PC-9 (cell line): Measurements from ENCODE around the gene ANKZF1.

Experiments
- EZH2 ChIP-seq: fragments of 200-600 bp; sonication (generic); IDR thresholded peaks from 2 replicates; pipeline ENCODE4 v1.8.0; 2017; ENCODE audit warnings: antibody characterized with exemption, low read depth
- TF ChIP-seq, protein P1 (sequence below): fragments of 200-600 bp; sonication (generic); conservative IDR thresholded peaks from 2 replicates; pipeline ENCODE4 v1.6.1; 2017; ENCODE audit warnings: mixed run types, antibody characterized with exemption, mild to moderate bottlenecking, moderate library complexity

DNA sequence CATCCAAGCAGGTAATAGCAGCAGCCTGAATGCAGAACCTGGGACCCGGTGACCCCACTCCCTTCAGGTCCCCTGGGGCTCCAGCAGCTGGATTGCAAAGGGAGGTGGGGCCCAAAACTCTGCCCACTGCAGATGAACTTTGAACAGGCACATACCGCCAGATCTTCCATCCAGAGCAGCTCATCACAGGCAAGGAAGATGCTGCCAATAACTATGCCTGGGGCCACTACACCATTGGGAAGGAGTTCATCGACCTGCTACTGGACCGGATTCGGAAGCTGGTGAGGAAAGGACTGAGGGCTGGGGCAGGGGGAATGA lies 40.4 kb downstream of the ANKZF1 start:
- TF ChIP-seq, protein P1, sequence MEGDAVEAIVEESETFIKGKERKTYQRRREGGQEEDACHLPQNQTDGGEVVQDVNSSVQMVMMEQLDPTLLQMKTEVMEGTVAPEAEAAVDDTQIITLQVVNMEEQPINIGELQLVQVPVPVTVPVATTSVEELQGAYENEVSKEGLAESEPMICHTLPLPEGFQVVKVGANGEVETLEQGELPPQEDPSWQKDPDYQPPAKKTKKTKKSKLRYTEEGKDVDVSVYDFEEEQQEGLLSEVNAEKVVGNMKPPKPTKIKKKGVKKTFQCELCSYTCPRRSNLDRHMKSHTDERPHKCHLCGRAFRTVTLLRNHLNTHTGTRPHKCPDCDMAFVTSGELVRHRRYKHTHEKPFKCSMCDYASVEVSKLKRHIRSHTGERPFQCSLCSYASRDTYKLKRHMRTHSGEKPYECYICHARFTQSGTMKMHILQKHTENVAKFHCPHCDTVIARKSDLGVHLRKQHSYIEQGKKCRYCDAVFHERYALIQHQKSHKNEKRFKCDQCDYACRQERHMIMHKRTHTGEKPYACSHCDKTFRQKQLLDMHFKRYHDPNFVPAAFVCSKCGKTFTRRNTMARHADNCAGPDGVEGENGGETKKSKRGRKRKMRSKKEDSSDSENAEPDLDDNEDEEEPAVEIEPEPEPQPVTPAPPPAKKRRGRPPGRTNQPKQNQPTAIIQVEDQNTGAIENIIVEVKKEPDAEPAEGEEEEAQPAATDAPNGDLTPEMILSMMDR = no peak
- TF ChIP-seq EZH2 = no peak
